WI38 (cell line): ENCODE measurements around the gene NRP1.

ENCODE experiments used
- H3K4me3 ChIP-seq: 2 replicates; pipeline ENCODE4 v1.5.1; 2011; ENCODE audit warnings: low read depth, mild to moderate bottlenecking, control low read depth, low read length
- CTCF ChIP-seq: IDR thresholded peaks from 2 replicates; pipeline ENCODE4 v1.5.1; 2012; ENCODE audit warnings: low read depth, mild to moderate bottlenecking, control low read depth, low read length

Gene NRP1

GRCh38 chr10:33132626-33133025, 201.8 kb downstream of the NRP1 start:
- no peak overlapping the region for H3K4me3 ChIP-seq
- no peak for TF ChIP-seq CTCF

DNA sequence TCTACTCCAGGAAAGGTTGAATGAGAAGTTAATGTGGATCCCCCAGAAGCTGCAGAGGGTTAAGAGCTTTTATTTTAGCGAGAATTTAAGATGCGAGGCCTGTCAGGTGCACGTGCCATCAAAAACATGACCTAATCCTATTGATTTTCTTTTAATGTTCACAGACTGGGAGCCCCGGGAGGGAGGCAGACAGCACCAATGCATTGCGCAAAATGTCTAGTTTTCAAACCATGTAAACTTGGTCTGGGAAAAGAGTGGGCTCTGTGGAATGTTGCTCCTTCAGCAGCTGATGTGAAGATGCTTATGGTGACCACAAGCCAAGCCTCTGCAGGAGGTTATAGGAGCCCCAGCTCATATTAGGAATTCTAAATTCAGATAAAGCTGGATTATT, 204.5 kb downstream of the NRP1 start:
- TF ChIP-seq CTCF, result no peak
- no peak overlapping the region for H3K4me3 ChIP-seq

GRCh38 chr10:33129141-33129995, 205.1 kb downstream of the NRP1 start:
- H3K4me3 ChIP-seq, result no peak overlapping the region
- TF ChIP-seq CTCF, result no peak

GRCh38 chr10:33127622-33128021, 206.8 kb downstream of the NRP1 start:
- no peak overlapping the region for H3K4me3 ChIP-seq

More at GRCh38 chr10:33127622-33128021, 206.8 kb downstream of the NRP1 start:
- no peak for TF ChIP-seq CTCF
